Upper lobe of right lung (tissue), 1 donor: ENCODE data around the gene CLUH. TPM values are rescaled to one million over a fixed set of nuclear protein-coding genes. Genes with fewer than 3 reads are reported as not detected.

Source experiments
- ATAC-seq: fragments of 200-7000 bp; cut with Tn5 transposase; one replicate; pipeline ENCODE4 v1.9.1; 2020; ENCODE audit warnings: mild to moderate bottlenecking, moderate library complexity
- DNase-seq: peaks from one replicate; pipeline ENCODE4 v3.0.0-alpha.2; 2020
- H3K27ac ChIP-seq: fragments of 200-600 bp; one replicate; pipeline ENCODE4 v1.8.0; 2022
- H3K27me3 ChIP-seq: fragments of 200-600 bp; one replicate; pipeline ENCODE4 v1.8.0; 2022; ENCODE audit warnings: mild to moderate bottlenecking
- H3K36me3 ChIP-seq: fragments of 200-600 bp; one replicate; pipeline ENCODE4 v1.8.0; 2022
- H3K4me1 ChIP-seq: fragments of 200-600 bp; one replicate; pipeline ENCODE4 v1.8.0; 2022
- H3K4me3 ChIP-seq: fragments of 200-600 bp; one replicate; pipeline ENCODE4 v1.8.0; 2022; ENCODE audit warnings: mild to moderate bottlenecking
- H3K9me3 ChIP-seq: fragments of 200-600 bp; one replicate; pipeline ENCODE4 v1.8.0; 2022
- intact Hi-C: fragments of 100-400 bp; cut with DNase I; formaldehyde crosslinking; loops from one replicate; pipeline ENCODE4 v1.11.0; 2022
- total RNA-seq: library from RNA; stranded (reverse); fragmentation: NEBNext Ultra II Directional; extraction: Animal tissue kit (Norgen Biotek cat#: 25700); gene quantifications from one replicate; pipeline ENCODE4 v1.2.1, GENCODE V29; 2021
- TF ChIP-seq, protein P1 (sequence below): fragments of 200-600 bp; IDR thresholded peaks from one replicate; pipeline ENCODE4 v1.8.0; 2022; ENCODE audit warnings: antibody characterized with exemption
- donor health status: DM: no; HTN: yes; CAD: no; lungs with severe emphysema.

The CLUH gene
- total RNA-seq, 1 donor from 2014 or later, result 63.5 TPM

DNA sequence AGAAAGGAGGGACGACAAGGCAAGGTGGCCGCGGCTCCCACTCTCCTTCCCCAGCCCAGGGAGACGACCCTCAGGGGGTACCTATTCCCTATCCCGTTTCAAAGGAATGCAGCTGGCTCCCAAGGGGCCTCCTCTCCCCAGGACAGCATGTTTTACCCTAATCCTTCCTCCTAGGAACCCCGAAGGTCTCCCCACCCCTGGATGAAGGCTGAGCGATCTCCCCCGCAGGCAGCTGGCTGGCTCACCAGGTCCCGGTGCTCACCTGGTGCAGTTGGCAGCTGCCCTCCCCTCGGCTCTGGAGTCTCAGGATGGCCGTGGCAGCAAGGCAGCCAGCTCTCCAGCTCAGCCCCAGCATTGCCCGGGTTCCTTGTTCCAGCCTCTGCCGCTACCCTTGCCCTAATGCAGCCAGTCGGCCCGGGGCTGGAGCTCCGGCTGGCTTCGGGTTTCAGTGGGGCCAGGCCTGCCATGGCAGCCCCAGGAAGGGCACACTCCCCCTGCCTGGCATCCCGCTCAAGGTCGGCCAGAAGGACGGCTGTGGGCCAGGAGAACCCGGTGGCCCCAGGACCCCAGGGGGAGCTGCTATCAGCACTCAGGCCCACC lies 4.6 kb downstream of the CLUH start:
- ATAC-seq (no peak), DNase-seq (no peak)
- Histone ChIP-seq H3K4me3 (no peak overlapping the region), H3K27ac (no peak overlapping the region), H3K27me3 (no peaks in the 10 kb centered on the region), H3K4me1 (peaks cover 36% of the 10 kb centered on the region), H3K36me3 (peaks cover 23% of the 10 kb centered on the region), H3K9me3 (no peaks in the 10 kb centered on the region)
- TF ChIP-seq, protein P1, sequence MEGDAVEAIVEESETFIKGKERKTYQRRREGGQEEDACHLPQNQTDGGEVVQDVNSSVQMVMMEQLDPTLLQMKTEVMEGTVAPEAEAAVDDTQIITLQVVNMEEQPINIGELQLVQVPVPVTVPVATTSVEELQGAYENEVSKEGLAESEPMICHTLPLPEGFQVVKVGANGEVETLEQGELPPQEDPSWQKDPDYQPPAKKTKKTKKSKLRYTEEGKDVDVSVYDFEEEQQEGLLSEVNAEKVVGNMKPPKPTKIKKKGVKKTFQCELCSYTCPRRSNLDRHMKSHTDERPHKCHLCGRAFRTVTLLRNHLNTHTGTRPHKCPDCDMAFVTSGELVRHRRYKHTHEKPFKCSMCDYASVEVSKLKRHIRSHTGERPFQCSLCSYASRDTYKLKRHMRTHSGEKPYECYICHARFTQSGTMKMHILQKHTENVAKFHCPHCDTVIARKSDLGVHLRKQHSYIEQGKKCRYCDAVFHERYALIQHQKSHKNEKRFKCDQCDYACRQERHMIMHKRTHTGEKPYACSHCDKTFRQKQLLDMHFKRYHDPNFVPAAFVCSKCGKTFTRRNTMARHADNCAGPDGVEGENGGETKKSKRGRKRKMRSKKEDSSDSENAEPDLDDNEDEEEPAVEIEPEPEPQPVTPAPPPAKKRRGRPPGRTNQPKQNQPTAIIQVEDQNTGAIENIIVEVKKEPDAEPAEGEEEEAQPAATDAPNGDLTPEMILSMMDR, result no peak
- intact Hi-C loops, result no loop called here

DNA sequence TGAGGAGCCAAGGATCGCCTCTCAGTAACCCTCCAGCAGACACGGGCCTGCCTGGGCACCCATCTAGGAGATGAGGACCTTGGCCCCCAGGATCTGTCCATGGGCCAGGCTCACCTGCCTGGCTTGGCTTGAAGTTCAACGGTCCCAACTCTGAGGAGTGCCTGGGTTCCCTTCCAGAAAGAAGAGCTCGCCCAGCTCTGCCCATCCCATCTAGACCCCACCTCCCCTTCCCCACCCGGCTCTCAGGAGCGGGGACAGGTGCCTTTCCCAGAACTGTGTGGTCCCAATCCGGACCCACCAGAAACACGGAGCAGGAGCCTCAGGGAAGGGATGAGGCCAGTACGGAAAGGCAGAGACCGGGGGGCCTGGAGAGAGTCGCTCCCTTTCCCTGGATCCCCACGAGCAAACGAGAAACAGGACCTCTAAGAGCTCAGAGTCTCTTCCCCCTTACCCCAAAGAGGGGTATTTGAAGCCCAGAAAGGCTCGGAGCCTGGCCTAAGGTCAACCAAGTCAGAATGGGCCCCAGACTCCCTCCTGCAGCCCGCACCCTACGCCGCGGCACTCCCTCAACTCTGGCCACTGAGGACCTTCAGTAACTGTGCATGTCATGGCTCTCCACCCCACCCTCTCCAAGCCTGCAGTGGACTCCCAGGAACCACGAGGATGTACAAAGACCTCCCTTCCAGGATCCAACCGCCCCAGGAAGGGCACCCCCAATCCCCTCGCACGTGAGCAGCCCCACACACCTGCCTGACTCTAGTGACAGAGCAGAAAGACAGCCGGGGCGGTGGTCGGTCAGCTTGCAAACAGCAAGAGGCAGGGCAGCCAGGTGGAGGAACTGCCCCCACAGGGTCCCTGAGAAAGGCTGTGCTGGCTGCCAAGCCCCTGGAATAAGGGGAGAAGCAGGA lies 5.4 kb downstream of the CLUH start:
- Histone ChIP-seq H3K4me3 (no peak overlapping the region), H3K4me1 (peaks cover 36% of the 10 kb centered on the region), H3K27me3 (no peaks in the 10 kb centered on the region), H3K9me3 (no peaks in the 10 kb centered on the region), H3K27ac (no peak overlapping the region), H3K36me3 (peaks cover 32% of the 10 kb centered on the region)
- ATAC-seq (no peak), DNase-seq (peak; percentile 60)
- intact Hi-C loops, result no loop called here
- TF ChIP-seq, protein P1, result no peak

DNA sequence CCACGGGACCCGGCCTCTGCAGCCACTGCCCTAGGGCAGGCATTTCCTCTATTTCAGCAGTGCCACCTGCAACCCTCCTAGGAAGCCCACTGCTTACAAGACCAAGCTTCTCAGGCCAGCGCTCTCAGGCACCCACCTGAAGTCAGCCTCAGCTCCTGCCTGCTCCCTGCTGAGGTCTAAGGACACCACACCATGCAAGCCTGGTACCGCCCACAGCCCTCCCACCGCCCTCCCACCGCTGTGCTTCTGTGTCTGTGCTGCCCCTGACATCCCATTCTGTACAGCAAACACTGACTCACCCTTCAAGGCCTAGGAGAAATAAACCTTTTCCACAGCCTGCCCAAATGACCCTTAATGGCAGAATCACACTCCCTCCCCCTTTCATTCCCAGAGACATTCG lies 6.3 kb downstream of the CLUH start:
- Histone ChIP-seq H3K27ac (no peak overlapping the region), H3K4me1 (peaks cover 31% of the 10 kb centered on the region), H3K4me3 (no peak overlapping the region), H3K9me3 (no peaks in the 10 kb centered on the region), H3K27me3 (no peaks in the 10 kb centered on the region), H3K36me3 (peaks cover 41% of the 10 kb centered on the region)
- intact Hi-C loops, result no loop called here
- ATAC-seq (no peak), DNase-seq (no peak)
- TF ChIP-seq, protein P1, result no peak

DNA sequence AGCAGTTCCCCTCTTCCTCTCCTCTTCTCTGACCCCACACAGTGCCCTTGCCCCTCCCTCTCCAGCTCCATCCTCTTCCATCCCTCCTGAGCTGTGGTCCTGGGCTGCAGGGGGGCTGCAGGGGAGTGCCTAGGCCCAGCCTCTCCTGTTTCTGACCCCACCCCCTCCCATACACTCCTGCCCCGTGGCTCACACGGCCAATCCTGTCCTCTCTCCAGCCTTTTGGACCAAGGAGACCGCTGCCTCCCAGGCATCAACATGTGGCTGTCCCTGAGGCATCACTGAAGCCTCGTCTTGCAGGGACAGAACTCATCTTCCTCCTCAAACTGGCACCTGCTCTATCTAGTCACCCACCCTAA lies 6.7 kb downstream of the CLUH start:
- DNase-seq (peak; percentile 46), ATAC-seq (no peak)
- Histone ChIP-seq H3K27ac (no peak overlapping the region), H3K4me1 (peaks cover 27% of the 10 kb centered on the region), H3K36me3 (peaks cover 45% of the 10 kb centered on the region), H3K27me3 (no peaks in the 10 kb centered on the region), H3K9me3 (no peaks in the 10 kb centered on the region), H3K4me3 (no peak overlapping the region)
- intact Hi-C loops, result no loop called here
- TF ChIP-seq, protein P1, result no peak

DNA sequence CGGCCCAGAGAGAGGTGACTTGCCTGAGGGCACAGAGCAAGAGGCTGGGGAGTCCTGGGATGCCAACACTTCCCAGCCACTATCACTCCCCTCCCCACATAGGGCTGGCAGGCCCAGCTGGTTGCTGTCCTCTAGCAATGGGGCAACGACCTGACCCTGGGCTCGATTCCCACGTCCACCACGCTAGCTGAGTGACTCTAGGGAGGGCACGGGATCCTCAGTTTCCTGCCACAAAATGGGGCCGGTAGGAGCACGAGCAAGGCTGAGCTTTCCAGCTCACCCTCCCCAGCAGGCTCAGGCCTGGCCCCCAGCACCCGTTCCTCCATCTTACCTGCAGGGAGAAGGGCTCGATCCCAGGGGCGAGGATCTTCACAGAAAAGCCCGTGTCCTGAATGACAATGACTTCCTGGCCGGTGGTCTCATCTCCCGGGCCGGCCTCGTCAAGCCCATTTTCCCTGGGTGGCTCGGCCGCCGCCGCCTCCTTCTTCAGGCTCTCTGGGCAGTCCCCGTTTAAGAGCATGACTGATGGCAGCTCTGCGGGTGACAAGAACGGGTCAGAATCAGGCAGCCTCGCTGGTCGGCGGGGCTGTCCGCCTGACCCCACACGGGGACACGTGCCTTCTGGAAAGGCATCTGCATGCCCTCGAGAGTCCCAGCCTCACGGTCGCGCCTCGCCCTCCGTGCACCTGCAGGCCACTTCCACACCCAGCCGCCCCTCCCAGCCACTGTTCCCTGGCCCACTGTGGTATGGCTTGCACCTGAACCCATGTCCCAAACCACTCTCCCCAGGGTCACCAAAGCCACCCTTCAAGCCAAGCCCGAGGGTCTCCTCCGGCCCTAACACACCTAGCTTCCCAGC lies 7.3 kb downstream of the CLUH start:
- H3K4me3 ChIP-seq, result no peak overlapping the region
- H3K27ac ChIP-seq, result no peak overlapping the region
- no peaks in the 10 kb centered on the region for H3K27me3 ChIP-seq
- TF ChIP-seq, protein P1, result no peak
- DNase-seq, result peak; percentile 58
- H3K9me3 ChIP-seq, result no peaks in the 10 kb centered on the region
- H3K4me1 ChIP-seq, result peaks cover 21% of the 10 kb centered on the region
- no peak for ATAC-seq
- intact Hi-C loops, result no loop called here
- H3K36me3 ChIP-seq, result peaks cover 46% of the 10 kb centered on the region
